GM12865 (cell line): ENCODE results near the gene MCUB.
"Not testable (repeated sequence)": the region's sequence is repeated elsewhere in the genome, so short reads cannot be mapped to it uniquely, and the experiment has no call there.

Experiments used
- DNase-seq: peaks from one replicate; pipeline ENCODE4 v3.0.0; 2010; ENCODE audit warnings: low read depth
- H3K4me3 ChIP-seq: 2 replicates; pipeline ENCODE4 v1.5.1; 2011; ENCODE audit warnings: mild to moderate bottlenecking, low read depth, low read length, control low read depth
- TF ChIP-seq, protein P1 (sequence below): IDR thresholded peaks from 2 replicates; pipeline ENCODE4 v1.5.1; 2011; ENCODE audit warnings: low read length, control low read depth, low read depth, inconsistent platforms; ENCODE audit not compliant: insufficient read depth; ENCODE audit errors: missing control alignments

Gene MCUB

GRCh38 chr4:109548655-109549054, 11.4 kb upstream of the MCUB start:
- no peak overlapping the region for H3K4me3 ChIP-seq
- DNase-seq = peak; percentile 8
- TF ChIP-seq, protein P1, sequence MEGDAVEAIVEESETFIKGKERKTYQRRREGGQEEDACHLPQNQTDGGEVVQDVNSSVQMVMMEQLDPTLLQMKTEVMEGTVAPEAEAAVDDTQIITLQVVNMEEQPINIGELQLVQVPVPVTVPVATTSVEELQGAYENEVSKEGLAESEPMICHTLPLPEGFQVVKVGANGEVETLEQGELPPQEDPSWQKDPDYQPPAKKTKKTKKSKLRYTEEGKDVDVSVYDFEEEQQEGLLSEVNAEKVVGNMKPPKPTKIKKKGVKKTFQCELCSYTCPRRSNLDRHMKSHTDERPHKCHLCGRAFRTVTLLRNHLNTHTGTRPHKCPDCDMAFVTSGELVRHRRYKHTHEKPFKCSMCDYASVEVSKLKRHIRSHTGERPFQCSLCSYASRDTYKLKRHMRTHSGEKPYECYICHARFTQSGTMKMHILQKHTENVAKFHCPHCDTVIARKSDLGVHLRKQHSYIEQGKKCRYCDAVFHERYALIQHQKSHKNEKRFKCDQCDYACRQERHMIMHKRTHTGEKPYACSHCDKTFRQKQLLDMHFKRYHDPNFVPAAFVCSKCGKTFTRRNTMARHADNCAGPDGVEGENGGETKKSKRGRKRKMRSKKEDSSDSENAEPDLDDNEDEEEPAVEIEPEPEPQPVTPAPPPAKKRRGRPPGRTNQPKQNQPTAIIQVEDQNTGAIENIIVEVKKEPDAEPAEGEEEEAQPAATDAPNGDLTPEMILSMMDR = no peak

GRCh38 chr4:109552237-109552636, 7.8 kb upstream of the MCUB start:
- no peak for DNase-seq
- TF ChIP-seq, protein P1 = no peak
- H3K4me3 ChIP-seq = no peak overlapping the region

- H3K4me3 ChIP-seq = no peak overlapping the region
- TF ChIP-seq, protein P1 = no peak
- no peak for DNase-seq
Observed at GRCh38 chr4:109553130-109553529, 6.9 kb upstream of the MCUB start.

GRCh38 chr4:109554971-109555370, 5.1 kb upstream of the MCUB start:
- no peak for DNase-seq
- H3K4me3 ChIP-seq = no peak overlapping the region
- TF ChIP-seq, protein P1 = no peak

- TF ChIP-seq, protein P1 = no peak
- no peak for DNase-seq
- no peak overlapping the region for H3K4me3 ChIP-seq
Observed at GRCh38 chr4:109557433-109557832, 2.6 kb upstream of the MCUB start.

GRCh38 chr4:109558095-109558494, 2.0 kb upstream of the MCUB start:
- not testable (repeated sequence) for H3K4me3 ChIP-seq, DNase-seq

DNA sequence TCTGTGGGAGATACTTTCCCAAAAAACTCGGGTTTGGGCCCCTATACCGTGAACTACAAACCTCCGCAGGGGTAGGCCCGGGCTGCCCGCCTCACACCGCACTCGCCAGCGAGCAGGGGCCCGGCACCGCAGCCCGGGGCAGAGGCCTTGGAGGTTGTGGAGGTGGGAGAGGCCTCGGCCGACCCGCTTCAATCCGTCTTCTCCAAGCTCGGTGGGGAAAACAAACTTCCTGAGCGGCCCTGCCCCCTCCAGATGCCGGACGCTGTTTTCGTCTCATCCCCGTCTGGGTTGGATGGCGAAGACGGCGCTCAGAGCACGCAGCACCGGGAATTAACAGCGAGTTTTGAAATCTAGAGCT, 442 bp upstream of the MCUB start:
- H3K4me3 ChIP-seq = peak overlapping the region; percentile 59
- DNase-seq = no peak
- TF ChIP-seq, protein P1 = no peak
